22Rv1 (cell line): Measurements from ENCODE around the gene MPL.

Experiments
- ZFX ChIP-seq: fragments of 450-650 bp; IDR thresholded peaks from 2 replicates; pipeline ENCODE4 v1.6.1; 2017; ENCODE audit warnings: antibody characterized with exemption, borderline replicate concordance
- TF ChIP-seq, protein P1 (sequence below): fragments of 450-650 bp; IDR thresholded peaks from 2 replicates; pipeline ENCODE4 v1.5.1; 2017; ENCODE audit warnings: mild to moderate bottlenecking

DNA sequence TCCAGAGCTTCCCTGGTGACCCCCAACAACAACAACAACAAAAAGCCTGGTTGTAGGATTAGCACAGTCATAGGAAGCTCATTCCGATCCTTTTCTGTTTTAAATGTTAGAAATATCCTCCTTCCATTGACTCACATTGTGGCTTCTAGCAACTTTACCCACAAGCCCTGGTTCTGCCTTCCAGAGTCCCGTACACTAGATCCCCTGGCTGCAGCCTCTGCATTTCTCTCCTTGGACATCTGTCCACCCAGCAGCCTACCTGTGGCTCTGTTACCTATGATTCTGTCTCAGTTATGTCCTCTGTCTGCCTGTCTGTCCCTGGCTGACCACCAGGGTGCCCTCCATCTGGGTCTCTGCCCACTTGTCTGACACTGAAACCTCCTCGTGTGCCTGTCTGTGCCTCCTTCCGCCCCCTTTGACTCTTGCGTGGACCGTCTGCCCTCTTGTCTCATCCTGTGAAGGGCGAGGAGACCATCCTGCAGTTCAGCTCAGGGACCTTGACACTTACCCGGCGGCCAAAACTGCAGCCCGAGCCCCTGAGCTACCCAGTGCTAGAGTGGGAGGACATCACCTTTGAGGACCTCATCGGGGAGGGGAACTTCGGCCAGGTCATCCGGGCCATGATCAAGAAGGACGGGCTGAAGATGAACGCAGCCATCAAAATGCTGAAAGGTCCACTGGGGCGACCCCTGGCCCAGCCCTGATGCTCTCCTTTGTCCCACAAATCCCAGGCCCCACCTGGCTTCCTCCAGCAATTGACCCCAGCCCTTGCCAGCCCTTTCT is 20.7 kb upstream of the MPL start:
- TF ChIP-seq, protein P1, sequence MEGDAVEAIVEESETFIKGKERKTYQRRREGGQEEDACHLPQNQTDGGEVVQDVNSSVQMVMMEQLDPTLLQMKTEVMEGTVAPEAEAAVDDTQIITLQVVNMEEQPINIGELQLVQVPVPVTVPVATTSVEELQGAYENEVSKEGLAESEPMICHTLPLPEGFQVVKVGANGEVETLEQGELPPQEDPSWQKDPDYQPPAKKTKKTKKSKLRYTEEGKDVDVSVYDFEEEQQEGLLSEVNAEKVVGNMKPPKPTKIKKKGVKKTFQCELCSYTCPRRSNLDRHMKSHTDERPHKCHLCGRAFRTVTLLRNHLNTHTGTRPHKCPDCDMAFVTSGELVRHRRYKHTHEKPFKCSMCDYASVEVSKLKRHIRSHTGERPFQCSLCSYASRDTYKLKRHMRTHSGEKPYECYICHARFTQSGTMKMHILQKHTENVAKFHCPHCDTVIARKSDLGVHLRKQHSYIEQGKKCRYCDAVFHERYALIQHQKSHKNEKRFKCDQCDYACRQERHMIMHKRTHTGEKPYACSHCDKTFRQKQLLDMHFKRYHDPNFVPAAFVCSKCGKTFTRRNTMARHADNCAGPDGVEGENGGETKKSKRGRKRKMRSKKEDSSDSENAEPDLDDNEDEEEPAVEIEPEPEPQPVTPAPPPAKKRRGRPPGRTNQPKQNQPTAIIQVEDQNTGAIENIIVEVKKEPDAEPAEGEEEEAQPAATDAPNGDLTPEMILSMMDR: no peak
- TF ChIP-seq ZFX: no peak
